ENCODE measurements around the gene ROR1. TPM values are rescaled to one million over a fixed set of nuclear protein-coding genes. Genes with fewer than 3 reads are reported as not detected.

ROR1 gene
- total and polyA plus RNA-seq, 9 of the 15 experiments (the other 6 are each of a cell fraction or from before 2014, with no cell fraction given): 0.02 TPM; not detected in 8

- Histone ChIP-seq H3K27me3 (ENCODE audit: control insufficient read depth in 2 of 2, insufficient read depth in 2 of 2, low read length in 2 of 2) (no peaks in the 10 kb centered on the region), H3K27ac (ENCODE audit: extremely low read depth, low read depth, low read length) (no peak overlapping the region), H3K4me2 (ENCODE audit: insufficient read depth, low read length) (no peak overlapping the region), H3K9me1 (ENCODE audit: control insufficient read depth, insufficient read depth, low read length) (no peaks in the 10 kb centered on the region), H3K36me3 (ENCODE audit: control insufficient read depth, insufficient read depth, low read length) (no peaks in the 10 kb centered on the region), H2AFZ (ENCODE audit: low read depth, low read length) (no peak overlapping the region), H3K9me3 (replicated peaks; ENCODE audit: control insufficient read depth, insufficient read depth, low read depth, low read length) (no peaks in the 10 kb centered on the region), H3K9ac (ENCODE audit: insufficient read depth in 1 of 2, low read depth in 2 of 2, low read length in 2 of 2) (no peak overlapping the region), H3K4me1 (replicated peaks in 1 of 2; ENCODE audit: control insufficient read depth in 2 of 2, insufficient read depth in 2 of 2, low read length in 2 of 2) (no peaks in the 10 kb centered on the region), H4K20me1 (replicated peaks; ENCODE audit: control insufficient read depth, insufficient read depth, low read length) (no peaks in the 10 kb centered on the region), H3K79me2 (ENCODE audit: control insufficient read depth, insufficient read depth, low read length) (no peaks in the 10 kb centered on the region), H3K4me3 (no peak overlapping the region)
- ChIA-PET CTCF (ENCODE audit: low intra/inter-chr PET ratio) (no interaction called here), POLR2A (no interaction called here)
- ATAC-seq: no peak
- 0% methylated on average over 2 of the region's 2 CpGs for WGBS (ENCODE audit: insufficient coverage, low coverage, missing lambda C conversion rate)
- BruUV-seq (replicated peaks): no TSS peak
- no peak for FAIRE-seq
- TF ChIP-seq PPARD (CRISPR knock-in tag; IDR thresholded peaks at IDR 0.05) (no peak), ZNF41 (CRISPR knock-in tag; conservative IDR thresholded peaks at IDR 0.05) (no peak), TCFL5 (CRISPR knock-in tag; conservative IDR thresholded peaks at IDR 0.05) (no peak), SRSF1 (IDR thresholded peaks at IDR 0.05; ENCODE audit: low read depth, low read length) (no peak)
- TF ChIP-seq, protein P1, sequence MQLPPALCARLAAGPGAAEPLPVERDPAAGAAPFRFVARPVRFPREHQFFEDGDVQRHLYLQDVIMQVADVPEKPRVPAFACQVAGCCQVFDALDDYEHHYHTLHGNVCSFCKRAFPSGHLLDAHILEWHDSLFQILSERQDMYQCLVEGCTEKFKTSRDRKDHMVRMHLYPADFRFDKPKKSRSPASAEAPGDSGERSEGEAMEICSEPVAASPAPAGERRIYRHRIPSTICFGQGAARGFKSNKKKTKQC (CRISPR knock-in tag; IDR thresholded peaks at IDR 0.05): no peak
- TF ChIP-seq, protein P2, sequence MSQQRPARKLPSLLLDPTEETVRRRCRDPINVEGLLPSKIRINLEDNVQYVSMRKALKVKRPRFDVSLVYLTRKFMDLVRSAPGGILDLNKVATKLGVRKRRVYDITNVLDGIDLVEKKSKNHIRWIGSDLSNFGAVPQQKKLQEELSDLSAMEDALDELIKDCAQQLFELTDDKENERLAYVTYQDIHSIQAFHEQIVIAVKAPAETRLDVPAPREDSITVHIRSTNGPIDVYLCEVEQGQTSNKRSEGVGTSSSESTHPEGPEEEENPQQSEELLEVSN (IDR thresholded peaks at IDR 0.05; ENCODE audit: borderline replicate concordance in 1 of 2, extremely low read depth in 1 of 2, insufficient read depth in 1 of 2, insufficient read length in 1 of 2, low read depth in 1 of 2, low read length in 1 of 2, poor library complexity in 1 of 2, severe bottlenecking in 1 of 2): no peak
- DNase-seq (ENCODE audit: extremely low read depth in 1 of 4, low spot score in 3 of 4): no peak
- intact Hi-C loops (cut with micrococcal nuclease) (no loop called here), in situ Hi-C loops (cut with MboI) (no loop called here)
Measured at GRCh38 chr1:64209221-64209620, 435.4 kb downstream of the ROR1 start.
